AG09309 (cell line): Measurements from ENCODE around the gene NFASC.

ENCODE experiments used
- DNase-seq: peaks from one replicate; pipeline ENCODE4 v3.0.0-alpha.2; 2010; ENCODE audit warnings: low read depth
- H3K4me3 ChIP-seq: 2 replicates; pipeline ENCODE4 v1.5.1; 2011; ENCODE audit warnings: mild to moderate bottlenecking, low read depth, low read length, moderate library complexity; ENCODE audit not compliant: control insufficient read depth
- CTCF ChIP-seq: IDR thresholded peaks from 2 replicates; pipeline ENCODE4 v1.5.1; 2011; ENCODE audit warnings: mild to moderate bottlenecking, low read depth, low read length, inconsistent platforms; ENCODE audit not compliant: insufficient read depth, control insufficient read depth; ENCODE audit errors: missing control alignments

The NFASC gene

GRCh38 chr1:204980840-204981405 lies 110.3 kb downstream of the NFASC start:
- no peak overlapping the region for H3K4me3 ChIP-seq
- no peak for TF ChIP-seq CTCF
- no peak for DNase-seq

- no peak overlapping the region for H3K4me3 ChIP-seq
- no peak for TF ChIP-seq CTCF
- no peak for DNase-seq
Measured at GRCh38 chr1:204983136-204983535, 112.5 kb downstream of the NFASC start.

- no peak for TF ChIP-seq CTCF
- no peak overlapping the region for H3K4me3 ChIP-seq
- DNase-seq: no peak
Measured at GRCh38 chr1:204983881-204984280, 113.2 kb downstream of the NFASC start.

DNA sequence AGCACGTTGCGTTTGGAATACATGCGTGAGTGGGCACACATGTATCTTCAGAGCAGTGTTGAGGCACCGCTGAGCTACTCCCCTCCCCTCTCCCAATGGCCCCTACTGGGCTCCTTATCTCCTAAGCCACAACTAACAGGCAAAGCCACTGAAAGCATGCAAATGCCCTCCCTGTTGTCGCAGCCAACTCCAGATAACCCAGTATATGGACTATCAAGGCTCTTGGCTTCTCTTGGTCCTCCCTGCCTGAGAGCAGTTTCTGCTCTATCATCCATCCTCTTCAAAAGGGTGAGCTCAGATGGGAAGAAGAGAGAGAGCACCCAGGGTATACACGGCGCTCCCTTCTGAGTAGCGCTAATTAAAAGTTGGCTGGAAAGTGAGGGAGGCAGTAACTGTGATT lies 113.8 kb downstream of the NFASC start:
- no peak overlapping the region for H3K4me3 ChIP-seq
- no peak for DNase-seq
- no peak for TF ChIP-seq CTCF

DNA sequence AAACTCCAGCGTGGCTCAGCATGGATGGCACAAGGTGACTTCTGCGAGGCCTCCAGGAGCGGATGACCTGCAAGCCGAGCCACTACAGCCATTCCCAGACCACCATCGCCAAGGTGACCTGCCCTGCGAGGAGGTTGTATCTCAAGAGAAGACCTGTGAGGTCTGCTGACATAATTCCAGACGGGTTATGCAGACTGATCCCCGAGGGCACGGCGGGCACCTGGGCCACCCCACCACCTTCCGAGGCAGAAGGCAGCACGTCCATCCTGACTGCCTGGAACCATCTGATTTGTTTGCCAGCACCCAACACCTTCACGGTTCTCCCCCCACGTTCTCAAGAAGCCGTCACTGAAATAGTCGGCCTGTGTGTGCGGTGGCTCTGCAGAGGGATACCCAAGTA lies 115.5 kb downstream of the NFASC start:
- no peak for DNase-seq
- H3K4me3 ChIP-seq: no peak overlapping the region
- TF ChIP-seq CTCF: no peak

DNA sequence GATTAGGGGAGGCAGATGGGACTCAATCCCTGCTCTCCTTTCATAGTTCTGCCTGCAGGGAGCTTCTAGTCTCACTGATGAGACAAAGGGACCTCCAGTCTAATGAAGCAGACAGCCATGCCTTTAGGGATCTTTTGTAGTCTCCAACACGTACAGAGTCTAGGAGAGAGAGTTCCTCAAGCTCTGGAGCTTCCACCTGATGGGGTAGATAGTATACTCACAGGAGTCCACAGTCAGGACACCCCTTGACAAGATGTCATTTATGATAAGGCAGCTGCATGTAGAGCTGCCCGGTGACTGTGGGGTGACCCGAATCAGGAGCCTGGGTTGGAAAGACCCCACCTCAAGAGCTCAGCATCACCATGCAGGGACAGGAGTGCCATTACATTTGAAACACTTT lies 117.0 kb downstream of the NFASC start:
- no peak for TF ChIP-seq CTCF
- no peak overlapping the region for H3K4me3 ChIP-seq
- DNase-seq: no peak

DNA sequence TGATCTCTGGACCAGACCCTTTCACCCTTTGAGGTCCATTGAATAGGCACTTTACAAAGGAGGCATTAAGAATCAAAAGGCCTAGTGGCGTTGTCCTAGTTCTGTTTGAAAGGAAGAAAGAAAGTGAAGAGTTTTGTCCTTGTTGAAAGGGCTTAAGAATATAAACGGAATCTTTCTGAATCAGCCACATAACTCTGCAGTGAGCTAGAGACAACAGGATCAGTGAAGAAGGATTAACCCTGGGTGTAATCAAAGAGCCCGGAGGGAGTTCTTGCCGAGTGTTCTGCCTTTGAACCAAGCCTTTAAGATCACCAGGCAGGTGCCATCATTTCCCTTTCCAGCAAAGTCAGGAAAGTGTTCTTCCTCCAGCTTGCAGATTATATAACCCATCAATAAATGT lies 117.5 kb downstream of the NFASC start:
- no peak for TF ChIP-seq CTCF
- H3K4me3 ChIP-seq: no peak overlapping the region
- no peak for DNase-seq
